Rectal smooth muscle tissue (tissue), 1 donor: ENCODE results near the gene PRKAB2.
"Not testable (repeated sequence)": the region's sequence is repeated elsewhere in the genome, so short reads cannot be mapped to it uniquely, and the experiment has no call there.

Source experiments
- H3K27ac ChIP-seq: one replicate; pipeline ENCODE4 v1.7.0; 2013; ENCODE audit warnings: low read depth, low read length, inconsistent platforms
- H3K27me3 ChIP-seq: one replicate; pipeline ENCODE4 v1.7.0; 2013; ENCODE audit warnings: low read length; ENCODE audit not compliant: control insufficient read depth, insufficient read depth
- H3K36me3 ChIP-seq: one replicate; pipeline ENCODE4 v1.7.0; 2013; ENCODE audit warnings: low read length; ENCODE audit not compliant: control insufficient read depth, insufficient read depth
- H3K4me1 ChIP-seq: one replicate; pipeline ENCODE4 v1.7.0; 2013; ENCODE audit warnings: low read length; ENCODE audit not compliant: control insufficient read depth, insufficient read depth
- H3K4me3 ChIP-seq: one replicate; pipeline ENCODE4 v1.7.0; 2013; ENCODE audit warnings: low read length
- H3K9ac ChIP-seq: one replicate; pipeline ENCODE4 v1.7.0; 2013; ENCODE audit warnings: low read length

Gene PRKAB2

GRCh38 chr1:147115496-147115895, 56.8 kb downstream of the PRKAB2 start:
- H3K9ac ChIP-seq: no peak overlapping the region
- no peak overlapping the region for H3K27ac ChIP-seq
- no peaks in the 10 kb centered on the region for H3K27me3 ChIP-seq
- no peak overlapping the region for H3K4me3 ChIP-seq
- H3K36me3 ChIP-seq: no peaks in the 10 kb centered on the region
- H3K4me1 ChIP-seq: no peaks in the 10 kb centered on the region

- not testable (repeated sequence) for H3K36me3 ChIP-seq, H3K4me1 ChIP-seq, H3K9ac ChIP-seq, H3K27me3 ChIP-seq, H3K4me3 ChIP-seq, H3K27ac ChIP-seq
Observed at GRCh38 chr1:147115079-147115478, 57.2 kb downstream of the PRKAB2 start.

- not testable (repeated sequence) for H3K9ac ChIP-seq, H3K27me3 ChIP-seq, H3K36me3 ChIP-seq, H3K4me1 ChIP-seq, H3K27ac ChIP-seq, H3K4me3 ChIP-seq
Observed at GRCh38 chr1:147114353-147114752, 57.9 kb downstream of the PRKAB2 start.

GRCh38 chr1:147111381-147112130, 60.7 kb downstream of the PRKAB2 start:
- Histone ChIP-seq H3K9ac (no peak overlapping the region), H3K4me3 (no peak overlapping the region), H3K27ac (no peak overlapping the region), H3K4me1 (no peaks in the 10 kb centered on the region), H3K36me3 (no peaks in the 10 kb centered on the region), H3K27me3 (peaks cover 3% of the 10 kb centered on the region)

- Histone ChIP-seq H3K27me3 (peaks cover 3% of the 10 kb centered on the region), H3K4me1 (no peaks in the 10 kb centered on the region), H3K9ac (no peak overlapping the region), H3K27ac (no peak overlapping the region), H3K36me3 (no peaks in the 10 kb centered on the region), H3K4me3 (no peak overlapping the region)
Observed at GRCh38 chr1:147110872-147111271, 61.4 kb downstream of the PRKAB2 start.

- no peak overlapping the region for H3K4me3 ChIP-seq
- no peaks in the 10 kb centered on the region for H3K4me1 ChIP-seq
- peaks cover 3% of the 10 kb centered on the region for H3K27me3 ChIP-seq
- no peak overlapping the region for H3K9ac ChIP-seq
- H3K27ac ChIP-seq: no peak overlapping the region
- H3K36me3 ChIP-seq: no peaks in the 10 kb centered on the region
Observed at GRCh38 chr1:147110434-147110833, 61.8 kb downstream of the PRKAB2 start.

GRCh38 chr1:147109762-147110161, 62.5 kb downstream of the PRKAB2 start:
- H3K4me3 ChIP-seq: no peak overlapping the region
- H3K9ac ChIP-seq: no peak overlapping the region
- H3K4me1 ChIP-seq: no peaks in the 10 kb centered on the region
- H3K27ac ChIP-seq: no peak overlapping the region
- peaks cover 3% of the 10 kb centered on the region for H3K27me3 ChIP-seq
- H3K36me3 ChIP-seq: no peaks in the 10 kb centered on the region

GRCh38 chr1:147109041-147109440, 63.2 kb downstream of the PRKAB2 start:
- H3K27ac ChIP-seq: no peak overlapping the region

GRCh38 chr1:147106407-147106881, 65.8 kb downstream of the PRKAB2 start:
- H3K36me3 ChIP-seq, H3K9ac ChIP-seq, H3K4me1 ChIP-seq, H3K4me3 ChIP-seq, H3K27me3 ChIP-seq, H3K27ac ChIP-seq: not testable (repeated sequence)

More at GRCh38 chr1:147109041-147109440, 63.2 kb downstream of the PRKAB2 start:
- Histone ChIP-seq H3K9ac (no peak overlapping the region), H3K36me3 (no peaks in the 10 kb centered on the region), H3K4me3 (no peak overlapping the region), H3K27me3 (peaks cover 3% of the 10 kb centered on the region), H3K4me1 (no peaks in the 10 kb centered on the region)

GRCh38 chr1:147105909-147106308, 66.4 kb downstream of the PRKAB2 start:
- H3K9ac ChIP-seq: no peak overlapping the region
- H3K36me3 ChIP-seq: no peaks in the 10 kb centered on the region
- H3K27ac ChIP-seq: no peak overlapping the region
- peaks cover 3% of the 10 kb centered on the region for H3K27me3 ChIP-seq
- H3K4me1 ChIP-seq: no peaks in the 10 kb centered on the region
- no peak overlapping the region for H3K4me3 ChIP-seq
